SK-N-SH treated with all-trans-retinoic acid at 6 μM for 48 hours (cell line): ENCODE results near the gene STAT6.
"Not testable (repeated sequence)": the region's sequence is repeated elsewhere in the genome, so short reads cannot be mapped to it uniquely, and the experiment has no call there.

ENCODE experiments used
- RARB ChIP-seq: fragments of 250-450 bp; sonication (Bioruptor Pico); IDR thresholded peaks from 2 replicates; pipeline ENCODE4 v1.8.0; 2021; ENCODE audit warnings: mild to moderate bottlenecking, moderate library complexity
- ZNF70 ChIP-seq: fragments of 450-650 bp; formaldehyde crosslinking; IDR thresholded peaks from 2 replicates; pipeline ENCODE4 v1.5.0; 2020; ENCODE audit warnings: mild to moderate bottlenecking, moderate library complexity

- not testable (repeated sequence) for TF ChIP-seq RARB, ZNF70
Measured at GRCh38 chr12:57053146-57053545, 58.0 kb downstream of the STAT6 start.
